Activated CD4-positive, alpha-beta T cell treated with anti-CD3 and anti-CD28 coated beads, Interleukin-2, amount 50 U/mL, for 1 hour (primary cell): ENCODE measurements around the gene ZNF3.

Source experiments
- DNase-seq: peaks from one replicate; pipeline ENCODE4 v3.0.0-alpha.2; 2020

The ZNF3 gene

GRCh38 chr7:100049441-100050291 is 31.9 kb downstream of the ZNF3 start, which contains the start of gene ZSCAN21:
TSS of gene ZSCAN21 (plus strand) at chr7:100049774. CDS start at chr7:100057007, 7,233 bp downstream.
- DNase-seq = peak; percentile 72

DNA sequence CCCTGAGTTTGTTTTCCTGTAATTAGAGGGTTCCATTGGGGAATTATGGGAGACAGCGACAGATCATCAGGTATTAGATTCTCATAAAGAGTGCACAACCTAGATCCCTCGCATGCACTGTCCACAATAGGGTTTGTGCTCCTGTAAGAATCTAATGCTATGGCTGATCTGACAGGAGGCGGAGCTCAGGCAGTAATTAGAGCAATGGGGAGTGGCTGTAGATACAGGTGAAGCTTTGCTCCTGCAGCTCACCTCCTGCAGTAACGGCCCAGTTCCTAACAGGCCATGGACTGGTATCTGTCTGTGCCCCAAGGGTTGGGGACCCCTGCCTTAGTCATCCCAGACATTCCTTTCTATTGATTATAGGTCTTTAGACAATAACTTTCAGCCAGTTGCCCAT is 32.8 kb downstream of the ZNF3 start:
- DNase-seq = no peak

- no peak for DNase-seq
Observed at GRCh38 chr7:100044718-100045117, 36.8 kb downstream of the ZNF3 start.

GRCh38 chr7:100040575-100040974 is 40.9 kb downstream of the ZNF3 start:
- DNase-seq = no peak

- no peak for DNase-seq
Observed at GRCh38 chr7:100038326-100038725, 43.2 kb downstream of the ZNF3 start.

DNA sequence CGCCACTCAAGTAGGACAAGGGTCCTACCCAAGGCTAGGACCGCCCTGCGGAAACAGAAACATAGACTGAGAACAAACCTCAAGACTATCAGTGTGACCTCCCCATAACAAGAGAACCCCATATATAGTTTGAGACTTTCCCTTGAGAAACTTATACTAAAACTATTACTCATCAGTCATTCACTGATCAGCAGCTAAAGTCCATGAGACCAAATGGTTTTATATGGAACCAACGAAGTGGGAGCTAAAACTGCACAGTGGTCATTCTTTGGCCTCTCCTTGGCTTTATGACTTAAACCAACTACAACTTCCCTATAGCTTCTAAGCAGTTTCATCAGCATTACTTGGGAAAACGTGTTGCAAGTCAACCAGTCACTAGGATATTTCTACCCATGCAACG is 45.6 kb downstream of the ZNF3 start:
- no peak for DNase-seq

- DNase-seq = no peak
Observed at GRCh38 chr7:100034871-100035510, 46.5 kb downstream of the ZNF3 start.

DNA sequence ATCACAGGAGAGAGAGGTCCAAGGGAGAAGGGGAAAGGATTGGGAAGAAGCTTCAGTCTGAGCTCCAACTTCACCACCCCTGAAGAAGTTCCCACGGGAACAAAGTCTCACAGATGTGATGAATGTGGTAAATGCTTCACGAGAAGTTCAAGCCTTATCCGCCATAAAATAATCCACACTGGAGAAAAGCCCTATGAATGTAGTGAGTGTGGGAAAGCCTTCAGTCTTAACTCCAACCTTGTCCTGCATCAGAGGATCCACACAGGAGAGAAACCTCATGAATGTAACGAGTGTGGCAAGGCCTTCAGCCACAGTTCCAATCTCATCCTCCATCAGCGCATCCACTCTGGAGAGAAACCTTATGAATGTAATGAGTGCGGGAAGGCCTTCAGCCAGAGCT is 48.0 kb downstream of the ZNF3 start:
- DNase-seq = no peak

DNA sequence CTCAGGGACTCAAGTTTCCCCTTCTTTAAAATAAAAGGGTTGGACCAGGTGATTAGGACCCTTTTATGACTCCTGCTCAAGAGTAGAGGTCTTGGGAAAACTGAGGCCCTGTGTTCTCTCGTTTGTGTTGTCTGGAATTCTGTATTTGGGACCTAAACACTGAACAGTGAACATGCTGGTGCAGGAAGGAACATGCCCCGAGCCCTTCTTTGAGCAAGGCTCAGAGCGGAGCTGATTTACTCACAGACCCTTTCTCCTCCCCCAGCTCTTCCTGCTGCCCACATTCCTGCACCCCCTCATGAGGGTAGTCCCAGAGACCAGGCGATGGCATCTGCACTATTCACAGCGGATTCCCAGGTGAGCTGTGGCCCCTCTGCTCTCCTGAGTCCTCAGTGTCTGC is 51.9 kb downstream of the ZNF3 start:
- DNase-seq = no peak

GRCh38 chr7:100027197-100027596 is 54.3 kb downstream of the ZNF3 start:
- no peak for DNase-seq

GRCh38 chr7:100024020-100024619 is 57.4 kb downstream of the ZNF3 start:
- DNase-seq = no peak

GRCh38 chr7:100023526-100023925 is 58.0 kb downstream of the ZNF3 start:
- no peak for DNase-seq

DNA sequence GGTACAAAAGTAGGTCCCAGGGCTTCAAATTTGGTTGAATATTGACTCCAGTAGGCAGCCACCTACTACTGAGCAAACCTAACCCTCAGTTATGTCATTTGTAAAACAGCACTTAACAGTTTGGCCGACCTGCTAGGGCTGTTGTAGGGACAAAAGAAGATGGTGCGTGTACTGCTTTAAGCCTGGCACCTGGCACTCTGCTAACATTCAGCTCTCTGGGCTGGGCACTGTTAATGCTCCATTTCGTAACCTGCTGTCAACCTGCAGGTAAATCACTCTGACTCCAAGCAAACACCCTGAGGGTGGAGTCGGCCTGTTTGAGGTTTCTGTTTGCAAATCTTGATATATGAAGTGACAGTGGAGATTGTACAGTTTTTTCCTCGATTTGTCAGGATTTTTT is 58.9 kb downstream of the ZNF3 start:
- no peak for DNase-seq

DNA sequence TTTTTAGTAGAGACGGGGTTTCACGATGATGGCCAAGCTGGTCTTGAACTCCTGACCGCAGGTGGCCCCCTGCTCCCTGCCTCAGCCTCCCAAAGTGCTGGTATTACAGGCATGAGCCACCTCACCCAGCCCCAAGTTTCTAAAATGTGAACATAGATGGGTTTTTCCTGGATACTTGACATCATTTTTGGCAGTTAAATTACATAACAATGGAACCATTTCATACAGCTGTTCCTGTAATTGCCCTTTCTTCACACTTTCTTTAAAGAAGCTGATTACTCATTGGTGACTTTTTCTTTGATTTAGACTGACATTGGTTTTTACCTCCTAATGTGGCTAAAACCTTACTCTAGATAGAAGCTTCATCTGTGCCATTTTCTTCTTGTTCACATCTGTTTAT is 60.2 kb downstream of the ZNF3 start:
- DNase-seq = no peak
